T-helper 1 cell (primary cell): ENCODE results near the gene PTCHD1.

Experiments used
- DNase-seq, 5 donors: peaks; one replicate each; pipeline ENCODE4 v3.0.0-alpha.2; 2012 to 2020

Gene PTCHD1

GRCh38 chrX:23364416-23364815 lies 29.8 kb downstream of the PTCHD1 start:
- DNase-seq, result no peak

- no peak for DNase-seq
Observed at GRCh38 chrX:23365541-23365940, 30.9 kb downstream of the PTCHD1 start.

- DNase-seq, result no peak
Observed at GRCh38 chrX:23366914-23367313, 32.3 kb downstream of the PTCHD1 start.

DNA sequence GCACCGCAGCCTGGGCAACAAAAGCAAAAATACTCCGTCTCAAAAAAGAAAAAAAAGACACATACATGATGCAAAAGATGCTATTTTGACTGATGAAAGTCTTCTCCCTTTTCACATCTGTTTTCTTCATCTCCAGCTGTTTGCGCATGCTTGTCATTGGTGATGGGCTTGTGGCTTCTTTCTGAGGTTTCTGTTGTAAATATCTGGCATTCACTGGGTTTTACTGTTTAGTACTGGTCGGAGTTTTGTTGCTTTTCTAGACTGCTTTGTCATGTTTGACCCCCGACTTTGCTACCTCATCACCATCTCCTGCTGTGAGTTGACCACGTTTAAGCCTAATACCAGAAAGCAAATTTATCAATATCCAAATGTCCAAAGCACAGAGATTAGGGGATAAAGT lies 34.4 kb downstream of the PTCHD1 start:
- DNase-seq, result no peak

DNA sequence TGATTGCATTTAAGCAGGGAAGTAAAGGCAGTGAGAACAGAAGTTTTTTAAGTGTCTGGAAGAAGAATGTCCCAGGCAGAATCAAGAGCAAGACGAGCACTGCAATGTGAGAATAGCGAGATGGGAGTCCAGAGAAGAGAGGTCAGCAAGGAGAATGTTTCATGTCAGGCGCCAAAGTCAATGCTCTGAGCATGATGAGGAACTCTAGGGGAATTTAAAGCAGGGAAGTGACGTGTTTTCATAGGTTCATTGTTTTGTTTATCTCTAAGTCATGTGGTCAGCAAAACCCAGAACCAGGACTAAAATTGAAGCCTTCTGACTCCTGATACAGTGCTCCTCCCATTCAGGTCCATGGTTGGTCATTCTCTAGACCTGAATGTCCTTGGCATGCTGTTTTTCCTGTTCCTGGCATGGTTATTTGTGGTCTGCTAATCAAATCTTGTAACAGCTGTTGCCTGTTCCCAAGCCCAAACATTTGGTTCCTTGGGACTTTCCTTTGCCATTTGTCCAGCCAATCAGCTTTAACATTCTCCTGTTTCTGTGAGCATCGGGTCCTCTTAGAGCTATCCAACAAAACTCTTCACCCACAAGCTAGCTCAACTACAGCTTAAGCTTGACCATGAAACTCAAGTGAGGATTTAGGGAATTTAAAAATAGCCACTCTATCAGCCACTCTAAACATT lies 37.7 kb downstream of the PTCHD1 start:
- no peak for DNase-seq

GRCh38 chrX:23373129-23373804 lies 38.6 kb downstream of the PTCHD1 start:
- no peak for DNase-seq

DNA sequence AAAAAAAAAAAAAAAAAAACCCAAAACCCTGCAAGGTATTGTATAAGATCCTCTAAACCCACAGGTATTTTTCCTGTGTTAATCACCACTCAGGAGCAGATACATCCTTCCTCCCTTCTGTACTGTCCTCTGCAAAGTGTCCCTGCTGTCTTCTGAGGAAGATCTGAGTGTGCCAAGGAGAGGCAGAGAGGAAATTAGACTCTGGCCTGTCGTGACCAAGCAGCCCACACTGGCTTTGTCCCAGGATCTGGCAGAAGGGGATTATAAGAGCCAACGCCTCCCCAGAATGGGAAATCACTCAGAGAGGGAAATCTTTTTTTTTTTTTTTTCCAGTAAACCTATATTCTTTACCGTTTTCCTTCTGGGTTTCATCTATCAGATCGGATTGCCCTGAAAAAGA lies 39.6 kb downstream of the PTCHD1 start:
- DNase-seq, result no peak

GRCh38 chrX:23376581-23376980 lies 41.9 kb downstream of the PTCHD1 start:
- no peak for DNase-seq

- DNase-seq, result no peak
Observed at GRCh38 chrX:23380581-23380980, 45.9 kb downstream of the PTCHD1 start.

DNA sequence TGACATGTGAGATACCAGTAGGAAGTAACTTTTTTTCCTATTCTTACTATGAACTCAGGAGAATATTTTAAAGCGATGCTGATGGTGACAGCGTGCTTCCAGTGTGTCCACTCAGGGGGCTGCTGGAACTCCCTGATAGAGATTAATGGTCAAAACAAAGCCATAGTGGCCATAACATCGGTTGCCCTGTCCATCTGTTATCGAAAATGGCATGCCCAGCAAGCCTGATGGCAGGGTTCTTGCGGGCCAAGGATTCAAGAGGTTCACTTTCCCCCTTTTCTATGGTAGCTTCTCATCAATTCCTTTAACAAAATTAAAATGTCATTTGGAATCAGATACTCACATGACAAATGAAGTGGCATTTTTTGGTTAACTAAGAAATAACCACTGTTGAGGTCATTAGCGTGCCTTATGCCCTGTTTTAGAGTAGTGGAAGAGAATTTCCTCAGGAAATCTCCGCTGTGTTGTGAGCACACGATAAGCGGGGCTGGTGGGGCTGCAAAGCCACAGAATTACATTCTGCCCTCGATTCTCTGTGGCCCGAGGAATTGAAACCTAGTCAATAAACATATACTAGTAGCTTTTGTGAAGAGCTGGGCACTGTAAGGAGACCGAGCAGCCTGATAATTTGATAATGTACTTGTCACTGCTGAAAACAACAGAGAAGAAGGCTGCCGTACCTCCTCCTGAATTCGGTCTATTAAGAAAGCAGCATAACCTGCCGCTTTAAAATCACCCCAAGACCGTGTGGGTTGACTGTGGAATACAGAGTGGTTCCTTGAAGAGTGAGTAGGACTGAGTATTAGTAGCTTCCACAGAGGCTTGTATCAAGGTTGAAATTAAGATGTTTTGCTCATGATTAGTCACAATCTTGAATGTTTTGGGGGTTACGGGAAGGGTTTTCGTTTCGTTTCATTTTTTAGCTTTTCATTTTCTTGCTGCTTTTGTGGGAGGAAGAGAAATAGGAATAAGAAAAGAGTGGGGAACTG lies 46.7 kb downstream of the PTCHD1 start:
- no peak for DNase-seq

DNA sequence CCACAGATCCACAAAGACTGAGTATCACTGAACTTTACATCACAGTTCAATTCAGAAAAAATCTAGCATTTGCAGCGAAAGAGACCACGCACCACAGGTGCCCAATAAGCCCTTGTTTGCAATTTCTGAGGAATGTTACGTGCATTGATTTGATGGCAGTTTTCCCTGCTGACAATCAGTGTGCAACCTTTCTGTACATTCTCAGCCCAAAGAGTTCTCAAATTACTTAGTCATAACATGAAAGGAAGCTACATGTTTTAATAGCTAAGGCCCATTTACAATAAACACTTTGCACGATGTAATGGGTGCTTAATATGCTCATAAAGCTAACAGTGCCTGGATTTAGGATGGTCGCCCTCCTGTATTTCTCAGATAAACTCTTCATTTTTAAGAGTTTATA lies 47.9 kb downstream of the PTCHD1 start:
- no peak for DNase-seq

GRCh38 chrX:23383411-23383810 lies 48.8 kb downstream of the PTCHD1 start:
- DNase-seq, result peak in 1 of 5 donors; percentile 3

DNA sequence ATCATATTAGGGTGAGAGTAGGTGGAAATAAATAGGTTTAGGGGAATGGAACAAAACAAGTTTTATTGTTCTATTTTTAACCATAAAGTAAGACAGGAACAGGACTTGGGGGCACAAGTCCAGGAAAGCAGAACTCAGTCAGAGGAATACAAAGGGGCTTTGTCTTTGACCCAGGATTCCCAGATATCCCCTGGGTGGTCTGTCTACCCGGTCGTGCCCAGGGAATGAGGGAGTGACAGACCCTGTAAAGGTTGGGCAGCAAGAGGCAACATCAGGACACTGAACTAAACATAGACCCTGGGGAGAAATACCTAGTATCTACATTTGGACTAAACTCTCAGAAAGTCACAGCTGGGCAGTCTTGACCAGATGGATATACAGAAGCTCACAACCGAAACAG lies 50.6 kb downstream of the PTCHD1 start:
- DNase-seq, result no peak

DNA sequence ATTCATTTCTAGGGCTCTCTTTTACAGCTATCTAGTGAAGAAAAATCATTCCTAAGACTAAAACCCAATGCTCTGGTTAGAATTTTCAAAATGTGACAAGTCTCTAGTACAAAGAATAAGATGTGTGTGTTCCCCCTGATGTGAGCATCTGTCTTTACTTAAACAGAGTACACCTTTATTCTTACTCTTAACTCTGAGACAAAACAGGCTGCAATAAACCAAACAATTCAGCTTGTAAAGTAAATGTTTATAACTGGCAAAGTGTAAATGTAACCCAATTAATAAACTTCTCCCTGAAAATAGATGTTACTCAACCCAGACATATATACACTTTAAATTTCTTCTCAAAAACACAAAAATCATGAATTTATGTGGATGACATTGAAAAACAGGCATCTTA lies 51.6 kb downstream of the PTCHD1 start:
- no peak for DNase-seq

- DNase-seq, result no peak
Observed at GRCh38 chrX:23386726-23387125, 52.1 kb downstream of the PTCHD1 start.

GRCh38 chrX:23387550-23388184 lies 53.0 kb downstream of the PTCHD1 start:
- no peak for DNase-seq

GRCh38 chrX:23389196-23389792 lies 54.6 kb downstream of the PTCHD1 start:
- no peak for DNase-seq

DNA sequence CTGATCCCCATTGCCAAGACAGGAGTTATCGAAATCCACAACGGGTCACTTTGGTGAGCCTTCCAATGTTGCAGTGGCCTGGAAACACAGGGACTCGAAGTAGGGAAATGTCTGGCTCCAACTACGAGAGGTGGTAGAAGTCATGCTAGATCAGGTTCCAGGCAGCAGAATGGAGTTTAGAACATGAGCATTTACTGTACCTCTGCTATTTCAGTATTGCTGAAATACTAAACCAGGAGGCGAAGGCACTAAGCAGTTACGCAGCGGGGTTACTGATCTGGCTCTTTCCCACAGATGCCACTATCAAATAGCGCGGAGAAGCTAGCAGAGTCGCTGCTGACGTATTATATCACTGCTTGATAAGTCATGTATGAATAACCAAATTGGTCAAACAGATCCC lies 56.3 kb downstream of the PTCHD1 start:
- DNase-seq, result no peak

DNA sequence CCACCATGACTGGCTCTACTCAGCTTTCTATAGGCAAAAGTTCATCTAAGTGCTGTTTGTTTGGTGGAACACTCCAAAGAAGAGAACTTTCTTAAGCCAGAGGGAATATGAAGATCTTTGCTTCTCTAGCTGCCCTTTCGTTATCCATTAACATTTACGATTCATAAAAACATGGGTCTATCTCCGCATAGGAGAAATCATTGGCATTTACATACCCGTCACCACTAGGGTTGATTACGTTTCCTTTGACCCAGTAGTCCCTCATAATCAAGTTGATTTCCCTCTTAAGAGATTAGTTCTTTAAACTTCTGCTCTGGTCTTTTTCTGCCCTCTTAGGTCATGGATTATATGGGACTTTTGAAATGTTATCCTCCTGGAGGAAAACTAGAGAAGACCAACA lies 57.5 kb downstream of the PTCHD1 start:
- DNase-seq, result no peak

GRCh38 chrX:23394421-23394820 lies 59.8 kb downstream of the PTCHD1 start:
- DNase-seq, result no peak

DNA sequence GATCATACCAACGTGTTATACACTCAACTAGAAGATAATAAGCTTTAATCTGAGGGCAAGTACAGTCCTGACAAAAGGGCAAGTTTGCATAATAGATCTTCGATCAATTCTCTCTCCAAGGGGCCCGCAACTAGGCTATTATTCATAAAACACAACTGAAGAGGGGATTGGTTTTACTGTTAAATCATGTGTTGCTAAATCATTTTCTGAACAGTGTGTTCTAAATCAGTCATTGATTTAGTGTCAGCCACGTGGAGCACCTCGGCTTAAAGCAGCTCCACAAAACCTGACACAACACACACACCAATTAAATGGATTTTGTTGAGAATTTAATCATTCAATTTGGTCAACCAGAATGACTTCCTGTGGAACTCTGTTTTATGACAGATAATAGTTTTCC lies 61.6 kb downstream of the PTCHD1 start:
- DNase-seq, result no peak

- DNase-seq, result no peak
Observed at GRCh38 chrX:23398570-23398969, 63.9 kb downstream of the PTCHD1 start.

DNA sequence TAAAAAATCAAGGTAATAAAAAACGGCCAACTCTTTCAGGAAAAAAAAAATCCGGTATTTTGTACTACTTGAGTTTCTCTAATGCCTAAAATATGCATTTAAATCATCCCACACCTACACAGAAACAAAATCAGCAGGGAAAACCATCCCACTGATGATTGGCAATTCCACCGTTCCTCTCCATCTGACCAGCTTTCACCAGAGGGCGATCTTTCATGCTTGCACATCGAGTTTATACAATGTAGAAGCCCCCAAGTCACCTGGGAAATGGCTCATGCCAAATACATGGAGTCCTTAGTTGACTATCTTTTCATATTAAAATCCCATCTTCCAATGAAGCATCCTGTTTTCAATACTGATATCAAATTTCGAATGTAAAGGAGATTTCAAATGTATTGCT lies 69.2 kb downstream of the PTCHD1 start:
- no peak for DNase-seq
